GM15510 (cell line): ENCODE data around the gene LRRC55.

ENCODE experiments used
- POLR2A ChIP-seq: IDR thresholded peaks from 3 replicates; pipeline ENCODE4 v1.6.1; 2011; ENCODE audit warnings: borderline replicate concordance; ENCODE audit not compliant: insufficient read length; ENCODE audit errors: extremely low read depth

Gene LRRC55, protein sequence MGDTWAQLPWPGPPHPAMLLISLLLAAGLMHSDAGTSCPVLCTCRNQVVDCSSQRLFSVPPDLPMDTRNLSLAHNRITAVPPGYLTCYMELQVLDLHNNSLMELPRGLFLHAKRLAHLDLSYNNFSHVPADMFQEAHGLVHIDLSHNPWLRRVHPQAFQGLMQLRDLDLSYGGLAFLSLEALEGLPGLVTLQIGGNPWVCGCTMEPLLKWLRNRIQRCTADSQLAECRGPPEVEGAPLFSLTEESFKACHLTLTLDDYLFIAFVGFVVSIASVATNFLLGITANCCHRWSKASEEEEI

DNA sequence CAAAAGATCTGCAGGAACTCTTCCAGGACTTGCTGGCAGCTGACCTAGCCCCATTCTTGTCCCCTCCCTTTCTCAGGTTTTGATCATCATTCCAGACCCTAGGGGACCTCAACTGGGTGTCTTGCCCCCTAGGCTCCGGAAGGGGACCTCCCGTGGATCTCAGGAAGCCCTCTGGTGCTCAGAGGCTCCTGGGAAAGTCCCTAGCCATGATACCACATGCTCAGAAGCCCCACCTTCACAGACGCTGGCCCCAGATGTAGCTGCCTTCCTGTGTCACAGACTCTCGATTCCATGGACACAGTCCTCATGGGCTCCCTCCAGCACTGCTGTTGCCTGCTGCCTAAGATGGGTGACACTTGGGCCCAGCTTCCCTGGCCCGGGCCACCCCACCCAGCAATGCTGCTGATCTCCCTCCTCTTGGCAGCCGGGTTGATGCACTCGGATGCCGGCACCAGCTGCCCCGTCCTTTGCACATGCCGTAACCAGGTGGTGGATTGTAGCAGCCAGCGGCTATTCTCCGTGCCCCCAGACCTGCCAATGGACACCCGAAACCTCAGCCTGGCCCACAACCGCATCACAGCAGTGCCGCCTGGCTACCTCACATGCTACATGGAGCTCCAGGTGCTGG is at the start of gene LRRC55:
TSS of gene LRRC55 (plus strand) at position 276 of the 628 bp plus-strand sequence. CDS start at position 346, 70 bp downstream.
- no peak for TF ChIP-seq POLR2A

DNA sequence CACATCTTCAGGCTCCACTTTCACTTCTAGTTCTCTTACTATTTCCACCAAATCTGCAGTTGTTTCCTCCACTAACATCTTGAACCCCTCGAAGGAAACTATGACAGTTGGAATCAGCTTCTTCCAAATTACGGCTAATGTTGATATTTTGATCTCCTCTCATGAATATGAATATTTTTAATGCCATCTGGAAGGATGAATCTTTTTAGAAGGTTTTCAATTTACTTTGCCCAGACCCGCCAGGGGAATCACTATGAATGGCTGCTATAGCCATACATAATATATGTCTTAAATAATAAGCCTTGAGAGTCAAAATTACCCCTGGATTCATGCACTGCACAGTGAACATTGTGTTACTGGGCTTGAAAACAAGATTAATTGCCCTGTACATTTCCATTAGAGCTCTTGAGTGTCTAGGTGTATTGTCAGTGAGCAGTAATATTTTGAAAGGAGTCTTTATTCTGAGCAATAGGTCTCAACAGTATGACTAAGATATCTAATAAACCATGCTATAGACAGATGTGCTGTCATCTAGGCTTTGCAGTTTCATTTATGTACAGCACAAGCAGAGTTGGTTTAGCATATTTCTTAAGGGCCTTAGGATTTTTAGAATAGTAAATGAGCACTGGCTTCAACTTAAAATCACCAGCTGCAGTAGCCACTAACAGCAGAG is 48.3 kb upstream of the LRRC55 start:
- TF ChIP-seq POLR2A = no peak

DNA sequence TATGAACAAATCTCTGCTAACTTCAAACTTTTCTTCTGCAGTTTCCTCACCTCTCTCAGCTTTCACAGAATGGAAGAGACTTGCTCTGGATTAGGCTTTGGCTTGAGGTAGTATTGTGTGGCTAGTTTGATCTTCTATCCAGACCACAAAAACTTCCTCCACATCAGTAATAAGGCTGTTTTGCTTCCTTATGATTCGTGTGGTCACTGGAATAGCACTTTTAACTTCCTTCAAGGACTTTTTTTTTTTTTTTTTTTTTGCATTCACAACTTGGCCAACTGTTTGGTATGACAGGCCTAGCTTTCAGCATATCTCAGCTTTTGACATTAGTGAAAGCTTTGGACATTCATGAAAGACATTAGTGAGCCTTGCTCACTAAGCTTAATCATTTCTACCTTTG is 47.5 kb upstream of the LRRC55 start:
- no peak for TF ChIP-seq POLR2A

DNA sequence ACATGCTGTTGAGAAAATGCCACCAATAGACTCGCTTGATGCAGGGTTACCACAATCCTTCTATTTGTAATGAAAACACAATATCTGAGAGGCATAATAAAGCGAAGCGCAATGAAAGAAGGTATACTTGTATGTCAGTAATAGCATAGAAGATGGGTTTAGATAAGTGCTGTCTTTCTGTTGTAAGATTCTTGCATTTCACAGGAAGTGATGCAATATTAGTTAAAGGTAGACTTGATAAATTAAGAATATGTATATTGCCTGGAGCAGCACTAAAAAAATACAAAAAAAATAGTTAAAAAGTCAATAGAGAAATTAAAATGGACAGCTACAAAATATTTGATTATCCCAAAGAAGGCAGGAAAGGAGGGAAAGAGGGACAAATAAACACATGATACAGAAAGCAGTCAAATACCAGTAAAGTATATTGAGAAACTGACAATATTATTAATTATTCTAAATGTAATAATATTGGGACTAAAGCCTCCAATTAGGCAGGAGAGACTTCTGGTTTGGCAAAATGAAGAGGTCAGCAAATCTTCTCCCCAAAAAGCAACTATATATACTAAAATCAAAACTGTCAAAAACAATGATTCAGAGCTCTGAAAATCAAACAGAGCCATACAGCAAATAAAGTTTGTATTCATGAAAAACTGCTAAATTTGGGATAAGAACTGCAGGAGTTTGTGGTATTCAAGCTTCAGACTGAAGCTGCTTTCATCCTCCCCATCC is 46.6 kb upstream of the LRRC55 start:
- TF ChIP-seq POLR2A = no peak

DNA sequence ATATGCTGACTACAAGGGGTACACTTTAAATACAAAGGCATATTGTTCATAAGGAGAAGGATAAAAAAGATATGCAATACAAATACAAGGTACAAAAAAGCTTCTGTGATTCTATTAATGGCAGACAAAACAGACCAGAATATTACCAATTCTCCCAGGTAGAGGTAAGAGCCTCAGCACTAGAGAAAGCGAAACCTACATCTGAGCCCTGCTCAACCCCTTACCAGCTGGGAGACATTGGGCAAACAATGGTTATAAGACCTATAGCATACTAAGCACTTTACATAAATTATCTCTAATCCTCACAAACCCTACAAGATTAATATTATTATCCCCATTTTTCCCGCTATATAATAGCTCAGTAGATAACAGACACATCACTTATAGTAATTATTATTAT is 41.2 kb upstream of the LRRC55 start:
- no peak for TF ChIP-seq POLR2A

DNA sequence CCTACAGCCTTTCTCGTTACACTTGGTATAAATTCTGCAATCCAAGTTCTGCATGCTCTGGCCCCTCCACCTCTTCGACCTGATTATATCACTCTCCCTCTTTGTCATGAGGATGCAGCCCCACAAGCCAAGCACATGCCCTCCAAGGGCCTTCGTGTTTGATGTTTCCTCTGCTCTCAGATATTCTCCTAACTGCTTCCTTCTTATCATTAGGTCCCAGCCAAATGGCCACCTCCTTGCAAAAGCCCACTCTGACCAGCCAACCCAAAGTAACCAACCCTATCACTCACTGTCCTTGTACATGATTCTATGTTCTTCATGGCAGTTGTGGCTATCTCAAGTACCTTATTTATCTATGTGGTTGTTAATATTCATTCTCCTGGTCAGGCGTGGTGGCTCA is 38.3 kb upstream of the LRRC55 start:
- no peak for TF ChIP-seq POLR2A

DNA sequence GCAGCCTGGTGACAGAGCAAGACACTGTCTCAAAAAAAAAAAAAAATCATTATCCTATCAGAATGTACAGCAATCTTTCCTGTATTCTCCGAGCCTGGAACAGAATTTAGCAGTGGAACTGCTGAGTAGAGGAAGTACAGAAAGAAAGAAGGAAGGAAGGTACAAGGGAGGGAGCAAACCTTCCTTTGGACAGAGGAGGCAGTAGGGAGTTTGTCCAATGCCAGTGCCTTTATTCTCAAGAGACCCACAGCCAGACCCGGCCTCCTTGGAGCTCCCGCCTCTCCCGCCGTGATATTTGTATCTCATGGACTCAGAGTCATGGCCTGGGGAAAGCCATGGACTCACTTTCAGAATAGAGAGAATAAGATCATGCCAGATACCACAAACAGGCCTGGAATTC is 37.7 kb upstream of the LRRC55 start:
- no peak for TF ChIP-seq POLR2A

DNA sequence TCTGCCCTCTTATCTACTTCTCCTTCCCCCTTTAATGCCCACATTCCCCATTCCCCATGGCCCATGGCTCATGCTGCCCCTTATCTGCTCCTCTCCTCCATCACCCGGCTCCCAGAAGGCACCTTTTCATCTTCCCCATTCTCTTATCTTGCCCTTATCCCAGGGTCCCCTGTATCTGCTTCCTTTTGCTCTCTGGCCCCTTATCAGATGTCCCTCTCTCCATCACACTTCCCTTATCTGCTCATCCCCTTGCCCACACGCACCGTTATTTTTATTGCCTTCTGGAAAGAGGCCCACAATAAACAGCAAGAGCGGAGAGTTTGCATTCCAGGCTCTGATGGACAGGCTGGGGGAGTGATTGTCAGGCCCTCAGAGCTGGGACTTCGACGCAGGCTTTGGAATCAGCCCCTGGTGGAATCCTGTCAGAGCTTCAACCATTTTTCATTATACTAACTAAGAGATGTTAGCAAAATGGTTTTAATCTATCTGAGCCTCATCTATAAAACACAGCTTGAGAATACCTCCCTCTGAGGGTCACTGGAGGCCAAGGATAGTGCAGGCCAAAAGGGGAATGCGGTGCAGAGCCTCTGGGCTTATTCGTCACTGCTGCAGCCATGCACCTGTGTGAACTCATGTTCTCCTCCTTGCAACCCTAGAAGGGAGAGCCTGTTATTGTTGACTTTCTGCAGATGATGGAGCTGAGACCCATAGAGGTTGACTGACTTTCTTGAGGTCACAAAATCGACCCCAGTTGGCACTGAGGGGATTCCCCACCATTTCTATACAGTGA is 37.0 kb upstream of the LRRC55 start:
- TF ChIP-seq POLR2A = no peak

DNA sequence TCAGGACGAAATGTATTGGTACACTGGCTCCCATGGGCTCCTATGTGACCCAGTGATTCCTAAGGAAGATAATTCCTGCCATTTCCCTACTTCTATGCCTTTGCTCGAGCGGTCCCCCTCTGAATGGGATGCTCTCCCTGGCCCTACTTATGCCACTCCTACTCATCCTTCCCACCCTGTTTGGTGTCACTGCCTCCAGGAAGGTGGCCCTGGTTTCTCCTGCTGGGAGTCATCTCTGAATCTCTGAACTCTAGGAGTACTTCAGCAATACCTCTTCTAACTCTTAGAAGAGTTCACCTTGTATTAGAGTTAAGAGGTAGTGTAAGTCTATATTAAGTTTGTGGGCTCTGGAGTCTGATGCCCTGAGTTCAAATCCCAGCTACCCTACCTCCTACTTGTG is 35.5 kb upstream of the LRRC55 start:
- no peak for TF ChIP-seq POLR2A

DNA sequence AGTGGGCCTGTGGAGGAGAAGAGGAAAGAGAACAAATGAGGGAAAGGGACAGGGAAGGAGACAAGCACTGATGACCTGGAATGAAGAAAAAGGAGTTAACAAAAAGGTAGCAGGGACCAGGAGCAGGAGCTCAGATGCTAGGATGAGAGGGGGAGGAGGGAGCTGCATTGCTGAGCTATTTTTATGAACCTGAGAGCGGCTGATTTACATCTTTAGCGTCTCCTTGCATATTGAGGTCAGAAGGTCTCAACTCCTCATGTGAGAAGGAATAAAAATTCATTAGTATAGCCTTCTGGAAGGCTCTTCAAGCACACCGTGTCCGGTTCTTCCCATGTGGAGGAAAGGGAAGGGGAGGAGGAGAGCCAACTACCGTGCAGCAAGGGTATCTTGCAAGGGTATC is 33.1 kb upstream of the LRRC55 start:
- no peak for TF ChIP-seq POLR2A

DNA sequence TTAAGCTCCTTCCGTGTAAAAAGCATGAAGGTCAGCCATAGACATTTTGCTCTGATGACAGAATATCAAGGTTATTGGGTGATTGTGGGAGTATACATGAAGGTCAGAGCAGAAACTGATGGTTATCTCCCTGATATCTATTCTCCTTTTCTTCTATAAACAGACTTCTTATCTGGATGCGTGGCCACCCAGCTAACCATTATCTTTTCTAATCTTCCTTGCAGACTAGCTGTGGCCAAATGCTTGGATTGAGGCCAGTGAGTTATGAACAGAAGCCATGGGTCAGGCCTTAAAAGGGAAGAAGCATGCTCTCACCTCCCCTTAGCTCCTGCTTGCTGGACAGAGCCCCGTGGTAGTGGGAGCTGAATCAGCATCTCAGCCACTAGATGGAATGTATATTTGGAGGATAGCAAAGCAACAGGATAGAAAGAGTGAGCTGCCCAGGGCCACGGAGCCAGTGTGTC is 31.3 kb upstream of the LRRC55 start:
- TF ChIP-seq POLR2A = no peak

DNA sequence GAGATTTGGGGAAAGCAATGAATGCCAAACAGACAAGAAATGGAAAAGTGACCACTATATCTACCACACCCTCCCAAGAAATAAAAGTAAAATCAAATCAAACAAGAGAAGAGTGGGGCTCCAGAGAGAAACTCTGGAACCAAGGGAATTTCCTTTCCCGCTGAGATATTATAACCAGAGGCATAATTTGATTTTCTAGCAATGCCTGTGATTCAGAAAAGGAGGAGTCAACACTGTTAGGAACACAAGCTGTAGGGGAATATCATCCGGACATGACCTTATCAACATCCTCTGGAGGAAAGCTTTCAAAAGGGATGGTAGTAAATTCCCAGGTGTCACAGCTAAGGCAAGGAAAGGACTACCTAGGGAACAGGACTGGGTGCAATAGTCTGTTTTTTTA is 29.6 kb upstream of the LRRC55 start:
- no peak for TF ChIP-seq POLR2A

DNA sequence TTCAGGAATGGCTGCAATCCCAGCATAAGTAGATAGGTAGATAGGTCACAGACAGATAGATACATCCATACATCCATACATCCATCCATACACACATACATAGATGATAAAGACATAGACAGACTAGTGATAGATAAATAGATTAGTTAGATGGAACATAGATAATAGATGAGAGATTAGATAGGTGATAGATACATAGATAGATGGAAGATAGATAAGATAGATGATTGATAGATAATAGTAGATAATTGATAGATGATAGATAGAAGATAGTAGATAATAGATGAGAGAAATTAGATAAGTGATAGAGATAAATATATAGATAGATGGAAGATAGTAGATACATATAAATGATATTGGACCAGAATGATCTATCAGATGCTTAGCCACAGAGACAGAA is 28.3 kb upstream of the LRRC55 start:
- TF ChIP-seq POLR2A = no peak

DNA sequence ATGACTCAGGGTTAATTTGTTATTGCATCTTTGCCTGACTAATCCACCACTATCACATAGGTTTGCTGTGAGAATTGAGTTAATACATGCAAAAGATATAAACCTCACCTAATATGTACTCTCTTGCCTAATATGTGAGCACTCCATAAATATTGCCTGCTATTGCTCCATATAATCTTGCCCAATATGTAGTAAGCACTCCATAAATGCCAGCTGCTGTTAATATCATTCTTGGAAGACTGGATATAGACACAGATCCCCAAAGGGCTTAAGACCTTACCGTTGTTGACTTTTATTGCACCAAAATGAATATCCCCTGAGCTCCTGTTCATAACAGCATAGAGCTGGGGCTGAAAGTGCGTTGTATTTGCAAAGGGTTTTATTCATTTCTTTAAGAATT is 27.0 kb upstream of the LRRC55 start:
- TF ChIP-seq POLR2A = no peak
